Ascending aorta (tissue), 2 donors: ENCODE data around the gene BCKDHA. TPM values are rescaled to one million over a fixed set of nuclear protein-coding genes. Genes with fewer than 3 reads are reported as not detected.
"Not testable (repeated sequence)": the region's sequence is repeated elsewhere in the genome, so short reads cannot be mapped to it uniquely, and the experiment has no call there.

Experiments used
- DNase-seq, 2 donors: peaks; one replicate each; pipeline ENCODE4 v3.0.0-alpha.2; 2019; ENCODE audit warnings: low spot score in 2 of 2
- H3K27ac ChIP-seq, 2 donors: fragments of 200-600 bp; sonication (generic); one replicate each; pipeline ENCODE4 v1.5.1; 2016 to 2017; ENCODE audit warnings: mild to moderate bottlenecking in 1 of 2
- H3K27me3 ChIP-seq: fragments of 200-600 bp; sonication (generic); one replicate; pipeline ENCODE4 v1.5.1; 2017
- H3K36me3 ChIP-seq, 2 donors: fragments of 200-600 bp; sonication (generic); one replicate each; pipeline ENCODE4 v1.5.1; 2016
- H3K4me1 ChIP-seq, 2 donors: fragments of 200-600 bp; sonication (generic); one replicate each; pipeline ENCODE4 v1.5.1; 2016 to 2017; ENCODE audit warnings: mild to moderate bottlenecking in 1 of 2
- H3K4me3 ChIP-seq, 2 donors: fragments of 200-600 bp; sonication (generic); one replicate each; pipeline ENCODE4 v1.5.1; 2016 to 2017; ENCODE audit warnings: mild to moderate bottlenecking in 1 of 2
- H3K9me3 ChIP-seq, 2 donors: fragments of 200-600 bp; sonication (generic); one replicate each; pipeline ENCODE4 v1.5.1; 2016
- CTCF ChIP-seq, 3 experiments: fragments of 200-600 bp in 2 of 3; fragments of 450-650 bp in 1 of 3; sonication (generic) in 2 of 3; IDR thresholded peaks; one replicate each; pipeline ENCODE4 v1.5.1; 2016 to 2019; ENCODE audit warnings: antibody characterized with exemption in 3 of 3, mild to moderate bottlenecking in 1 of 3, moderate library complexity in 1 of 3
- intact Hi-C: fragments of 100-400 bp; cut with DNase I; formaldehyde crosslinking; loops from one replicate; pipeline ENCODE4 v1.15.1; 2023
- total RNA-seq: library from RNA; depleted of rRNA; stranded (reverse); fragments of >200 nt; gene quantifications from one replicate; pipeline ENCODE4 v1.1.0, GENCODE V29; 2016

BCKDHA gene
- total RNA-seq, 1 donor from 2014 or later, result 28.5 TPM

- no peak for DNase-seq
- Histone ChIP-seq H3K27ac (no peak overlapping the region), H3K9me3 (no peaks in the 10 kb centered on the region), H3K4me3 (no peak overlapping the region), H3K4me1 (peaks cover 7 to 9% of the 10 kb centered on the region in 2 donors), H3K27me3 (no peaks in the 10 kb centered on the region), H3K36me3 (peaks cover 0 to 2% of the 10 kb centered on the region in 2 donors)
- intact Hi-C loops, result no loop called here
- TF ChIP-seq CTCF (IDR thresholded peaks at IDR 0.05), result no peak
Measured at GRCh38 chr19:41402010-41402409, 4.4 kb downstream of the BCKDHA start.

- no peak overlapping the region for H3K4me3 ChIP-seq
- no peak for DNase-seq
- H3K4me1 ChIP-seq, result peaks cover 6 to 7% of the 10 kb centered on the region in 2 donors
- H3K27ac ChIP-seq, result no peak overlapping the region
- no peak for TF ChIP-seq CTCF (IDR thresholded peaks at IDR 0.05)
- H3K9me3 ChIP-seq, result no peaks in the 10 kb centered on the region
- H3K36me3 ChIP-seq, result peaks cover 0 to 2% of the 10 kb centered on the region in 2 donors
- intact Hi-C loops, result no loop called here
- no peaks in the 10 kb centered on the region for H3K27me3 ChIP-seq
Measured at GRCh38 chr19:41403181-41403970, 5.8 kb downstream of the BCKDHA start.

GRCh38 chr19:41405776-41406175 lies 8.2 kb downstream of the BCKDHA start:
- no peak overlapping the region for H3K4me3 ChIP-seq
- peaks cover 0 to 6% of the 10 kb centered on the region in 2 donors for H3K4me1 ChIP-seq
- DNase-seq, result no peak
- H3K9me3 ChIP-seq, result no peaks in the 10 kb centered on the region
- peaks cover 5 to 6% of the 10 kb centered on the region in 2 donors for H3K36me3 ChIP-seq
- H3K27me3 ChIP-seq, result no peaks in the 10 kb centered on the region
- TF ChIP-seq CTCF (IDR thresholded peaks at IDR 0.05), result no peak
- intact Hi-C loops, result no loop called here
- H3K27ac ChIP-seq, result no peak overlapping the region

GRCh38 chr19:41407271-41407670 lies 9.7 kb downstream of the BCKDHA start:
- intact Hi-C loops, result no loop called here
- Histone ChIP-seq H3K9me3 (no peaks in the 10 kb centered on the region), H3K27me3 (no peaks in the 10 kb centered on the region), H3K4me3 (no peak overlapping the region), H3K27ac (no peak overlapping the region), H3K4me1 (peaks cover 0 to 6% of the 10 kb centered on the region in 2 donors), H3K36me3 (peaks cover 13 to 19% of the 10 kb centered on the region in 2 donors)
- DNase-seq, result no peak
- no peak for TF ChIP-seq CTCF (IDR thresholded peaks at IDR 0.05)

- no peak overlapping the region for H3K4me3 ChIP-seq
- peaks cover 0 to 6% of the 10 kb centered on the region in 2 donors for H3K4me1 ChIP-seq
- TF ChIP-seq CTCF (IDR thresholded peaks at IDR 0.05), result no peak
- no peak for DNase-seq
- H3K36me3 ChIP-seq, result peaks cover 20 to 24% of the 10 kb centered on the region in 2 donors
- intact Hi-C loops, result no loop called here
- H3K27ac ChIP-seq, result no peak overlapping the region
- H3K27me3 ChIP-seq, result no peaks in the 10 kb centered on the region
- no peaks in the 10 kb centered on the region for H3K9me3 ChIP-seq
Measured at GRCh38 chr19:41408256-41408655, 10.6 kb downstream of the BCKDHA start.

- H3K4me1 ChIP-seq, H3K4me3 ChIP-seq, intact Hi-C loops, H3K27me3 ChIP-seq, DNase-seq, H3K9me3 ChIP-seq: not testable (repeated sequence)
- Histone ChIP-seq H3K27ac (peak overlapping the region in 1 of 2 donors; percentile 9), H3K36me3 (peaks cover 26 to 28% of the 10 kb centered on the region in 2 donors)
Measured at GRCh38 chr19:41408846-41409245, 11.2 kb downstream of the BCKDHA start.
